ENCODE data around the gene ABCC1.
"Not testable (repeated sequence)": the region's sequence is repeated elsewhere in the genome, so short reads cannot be mapped to it uniquely, and the experiment has no call there.

The ABCC1 gene

DNA sequence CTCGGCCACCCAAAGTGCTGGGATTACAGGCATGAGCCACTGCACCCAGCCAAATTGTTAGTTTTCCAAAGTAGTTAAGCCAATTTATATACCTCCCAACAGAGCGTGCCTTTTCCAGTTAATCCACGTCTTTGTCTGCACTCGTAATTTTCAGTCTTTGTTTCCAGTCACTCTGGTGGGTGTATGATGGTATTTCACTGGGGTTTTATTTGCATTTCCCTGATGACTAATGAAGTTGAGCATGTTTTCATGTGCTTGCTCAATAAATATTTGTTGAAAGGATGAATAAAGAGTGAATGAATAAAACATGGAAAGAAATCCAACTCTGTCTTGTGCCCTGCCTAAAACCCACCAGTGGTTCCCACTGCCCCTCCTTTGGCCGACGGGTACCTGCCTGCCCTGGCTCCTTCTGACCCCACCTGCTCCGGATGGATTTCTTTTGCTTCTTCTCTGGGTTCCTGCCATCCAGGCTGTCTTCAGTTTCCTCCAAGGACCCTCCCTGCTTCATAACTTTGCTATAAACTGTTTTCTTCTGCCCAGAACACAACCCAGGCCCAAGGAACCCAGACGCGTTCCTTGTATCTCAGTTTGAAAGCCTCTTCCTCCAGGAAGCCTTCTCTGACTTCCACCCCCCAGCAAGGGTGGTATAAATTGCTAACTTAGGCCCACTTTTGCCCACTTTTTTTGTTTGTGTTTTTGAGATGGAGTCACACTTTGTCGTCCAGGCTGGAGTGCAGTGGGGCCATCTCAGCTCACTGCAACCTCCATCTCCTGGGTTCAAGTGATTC is 3.0 kb upstream of the ABCC1 start:
- DNase-seq, result no peak

DNA sequence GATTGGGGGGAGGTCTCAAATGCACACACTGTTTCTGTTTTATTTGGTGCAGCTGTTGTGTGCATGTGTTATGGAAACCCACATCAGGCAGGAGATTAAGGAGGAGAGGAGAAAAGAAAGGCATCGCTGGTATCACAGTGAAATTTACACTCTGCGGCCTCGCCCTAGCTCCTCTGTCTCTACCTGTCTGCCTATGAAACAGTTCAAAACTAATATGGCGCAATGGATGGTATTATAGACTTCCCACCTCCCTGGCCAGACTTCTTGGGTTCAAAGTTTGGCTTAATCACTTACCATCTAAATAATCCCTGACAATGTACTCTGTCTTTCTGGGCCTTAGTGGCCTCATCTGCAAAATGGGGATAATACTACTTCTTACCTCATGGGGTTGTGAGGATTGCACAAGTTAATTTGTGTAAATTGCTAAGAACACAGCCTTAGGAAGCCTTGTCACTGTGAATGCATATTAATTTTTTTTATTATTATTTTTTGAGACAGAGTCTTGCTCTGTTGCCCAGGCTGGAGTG is 1.4 kb upstream of the ABCC1 start:
- DNase-seq, result no peak

DNA sequence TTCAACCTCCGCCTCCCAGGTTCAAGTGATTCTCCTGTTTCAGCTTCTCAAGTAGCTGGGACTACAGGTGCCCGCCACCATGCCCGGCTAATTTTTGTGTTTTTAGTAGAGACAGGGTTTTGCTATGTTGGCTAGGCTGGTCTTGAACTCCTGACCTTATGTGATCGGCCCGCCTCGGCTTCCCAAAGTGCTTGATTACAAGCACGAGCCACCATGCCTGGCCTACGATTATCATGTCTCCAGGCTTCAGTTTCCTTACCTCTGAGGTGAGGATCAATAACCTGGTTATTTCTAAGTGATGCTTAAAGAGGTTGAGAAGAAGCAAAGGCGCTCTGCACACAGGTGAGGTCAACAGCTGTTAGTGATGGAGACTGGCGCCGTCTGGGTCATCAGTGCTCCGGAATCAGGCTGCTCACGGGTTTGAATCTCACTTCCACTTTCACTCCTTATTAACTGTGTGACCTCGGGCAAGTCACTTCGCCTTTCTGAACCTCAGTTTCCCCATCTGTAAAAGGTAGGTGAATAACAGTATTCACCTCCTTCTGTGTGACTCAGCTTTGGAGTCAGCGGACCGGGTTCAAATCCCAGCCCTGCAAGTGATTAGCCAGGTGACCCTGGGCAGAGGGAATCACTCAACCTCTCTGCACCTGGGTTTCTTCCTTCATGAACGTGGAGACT is 745 bp upstream of the ABCC1 start:
- no peak for DNase-seq

DNA sequence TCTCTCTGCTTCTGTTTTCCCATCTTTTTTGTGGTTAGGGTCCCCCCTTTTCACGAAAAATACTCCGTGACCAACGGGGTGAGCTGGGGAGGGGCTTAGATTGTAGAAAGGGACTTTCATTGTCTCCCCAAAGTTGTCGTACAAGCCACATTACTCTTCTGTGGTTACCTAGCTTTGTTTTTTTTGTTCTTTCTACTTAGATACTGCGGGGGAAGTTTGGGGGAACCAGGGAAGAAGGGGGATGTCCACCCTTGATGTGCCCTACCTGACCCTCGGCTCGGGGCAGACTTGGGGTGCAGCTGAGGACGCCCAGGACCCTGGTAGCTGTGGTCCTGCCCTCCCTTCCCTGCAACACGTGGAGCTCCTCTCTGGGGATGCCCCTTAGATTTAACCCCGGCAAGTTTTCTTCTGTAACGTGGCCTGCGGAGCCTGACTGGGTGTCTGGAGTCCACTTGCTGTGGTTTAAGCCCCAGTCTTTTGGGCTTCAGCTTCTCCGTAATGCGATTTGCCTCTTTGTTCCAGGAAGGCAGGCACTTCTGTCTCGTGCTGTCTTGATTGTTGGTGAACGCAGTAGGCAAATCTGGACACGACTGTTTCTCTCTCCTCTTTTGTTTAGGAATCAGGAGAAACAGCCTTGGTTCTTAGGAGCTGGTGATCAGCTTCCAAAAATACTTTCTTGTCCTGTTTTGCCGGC is 892 bp downstream of the ABCC1 start:
- DNase-seq, result no peak

DNA sequence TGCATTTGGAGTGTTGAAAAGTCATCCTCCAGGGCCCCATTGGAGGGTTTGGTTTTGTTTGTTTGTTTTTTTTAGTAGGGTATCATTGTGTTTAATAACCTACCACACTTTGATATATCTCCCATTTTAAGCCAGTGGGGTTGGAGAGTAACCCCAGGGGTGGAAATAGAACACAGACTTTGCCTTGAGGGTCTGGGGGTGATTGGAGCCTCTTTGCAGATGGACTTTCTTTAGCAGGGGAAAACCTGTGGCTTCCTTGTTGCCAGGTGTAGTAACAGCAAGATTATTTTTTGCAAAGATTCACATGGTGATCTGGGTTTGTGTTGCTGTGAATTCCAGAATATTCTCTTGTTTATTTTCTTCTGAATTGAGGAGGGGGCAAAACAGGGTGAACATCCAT is 1.5 kb downstream of the ABCC1 start:
- no peak for DNase-seq

DNA sequence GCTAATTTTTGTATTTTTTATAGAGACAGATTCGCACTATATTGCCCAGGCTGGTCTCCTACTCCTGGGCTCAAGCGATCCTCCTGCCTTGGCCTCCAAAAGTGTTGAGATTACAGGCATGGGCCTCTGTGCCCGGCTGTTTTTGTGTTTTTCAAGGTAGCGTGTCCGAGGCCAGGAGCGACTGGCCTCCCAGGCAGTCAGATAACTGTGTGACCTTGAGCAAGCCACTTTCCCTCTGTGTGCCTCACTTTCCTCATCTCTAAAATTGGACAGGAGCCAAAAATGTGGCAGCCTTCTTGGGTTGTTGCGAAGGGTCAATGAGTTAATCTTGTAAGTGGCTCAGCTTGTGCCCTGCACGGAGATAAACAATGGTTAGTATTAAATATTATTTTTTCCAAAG is 2.4 kb downstream of the ABCC1 start:
- DNase-seq, result no peak

DNA sequence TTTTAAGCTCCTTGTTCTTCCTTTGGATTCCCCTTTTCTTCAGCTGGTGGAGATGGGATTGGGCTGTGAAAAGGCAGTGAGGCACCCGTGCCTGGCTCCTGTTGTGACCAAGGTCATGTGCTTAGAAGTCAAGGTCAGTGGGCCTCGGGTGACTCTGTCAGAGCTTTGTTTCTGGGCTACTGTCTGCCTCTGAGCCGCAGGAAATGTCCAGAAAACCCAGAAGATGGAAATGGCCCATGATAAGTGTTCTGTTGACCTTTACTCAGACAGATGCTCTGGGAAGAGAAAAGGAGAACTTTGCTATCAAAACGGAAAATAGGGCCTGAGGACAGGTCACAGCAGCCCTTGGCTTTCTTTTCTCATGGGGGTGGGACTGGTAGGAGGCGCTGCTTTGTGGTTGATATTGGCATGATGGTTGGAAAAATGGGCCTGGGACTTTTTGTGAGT is 2.9 kb downstream of the ABCC1 start:
- DNase-seq, result no peak

DNA sequence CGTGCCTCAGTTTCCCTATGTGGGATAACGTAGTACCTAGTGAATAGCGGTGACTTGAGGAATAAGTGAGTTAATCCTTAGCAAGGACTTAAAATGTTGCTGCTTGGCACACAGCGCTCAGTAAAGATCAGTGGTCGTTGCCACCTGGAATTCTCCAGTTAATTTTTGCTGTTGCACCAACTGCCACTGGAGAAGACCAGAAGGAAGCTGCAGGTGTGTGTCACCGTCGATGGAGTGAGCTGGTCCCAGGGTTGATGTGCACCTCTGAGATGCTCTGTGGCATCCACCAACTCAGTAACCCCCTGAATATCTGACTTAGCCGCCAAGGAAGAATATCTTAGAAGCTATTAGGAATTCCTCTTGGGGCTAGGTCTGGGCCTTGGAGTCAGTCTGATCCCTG is 4.1 kb downstream of the ABCC1 start:
- no peak for DNase-seq

DNA sequence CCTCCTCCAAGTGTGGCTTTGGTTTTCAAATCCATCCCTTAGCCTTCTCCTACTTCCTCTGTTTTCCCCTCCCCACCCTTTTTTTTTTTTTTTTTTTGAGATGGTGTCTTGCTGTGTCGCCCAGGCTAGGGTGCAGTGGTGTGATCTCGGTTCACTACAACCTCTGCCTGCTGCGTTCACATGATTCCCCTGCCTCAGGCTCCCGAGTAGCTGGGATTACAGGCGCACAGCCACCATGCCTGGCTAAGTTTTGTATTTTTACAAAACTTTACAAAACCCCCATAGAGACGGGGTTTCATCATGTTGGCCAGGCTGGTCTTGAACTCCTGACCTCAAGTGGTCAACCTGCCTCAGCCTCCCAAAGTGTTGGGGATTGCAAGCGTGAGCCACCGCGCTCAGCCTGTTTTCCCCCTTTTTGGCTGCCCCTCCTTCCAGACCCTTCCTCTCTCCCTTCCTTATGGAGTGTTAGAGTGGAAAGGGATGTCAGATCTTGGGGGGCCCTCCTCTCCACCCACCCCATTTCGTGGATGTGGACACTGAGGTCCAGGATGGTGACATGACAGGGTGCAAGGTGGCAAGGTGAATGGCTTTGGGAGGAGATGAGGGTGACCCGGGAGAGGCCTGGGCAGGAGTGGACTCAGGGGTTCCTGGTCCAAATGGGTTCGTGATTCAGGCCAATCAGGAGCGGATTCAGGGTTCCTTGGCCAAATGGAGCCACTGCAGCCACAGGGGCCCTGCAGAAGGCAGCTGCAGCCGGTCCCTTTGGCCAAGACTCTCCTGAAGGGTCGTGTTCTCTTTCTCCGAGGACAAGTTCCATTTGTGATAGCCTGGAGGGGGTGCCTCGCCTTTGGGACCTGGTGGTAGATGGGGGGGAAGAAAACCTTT is 4.8 kb downstream of the ABCC1 start:
- DNase-seq, result no peak

DNA sequence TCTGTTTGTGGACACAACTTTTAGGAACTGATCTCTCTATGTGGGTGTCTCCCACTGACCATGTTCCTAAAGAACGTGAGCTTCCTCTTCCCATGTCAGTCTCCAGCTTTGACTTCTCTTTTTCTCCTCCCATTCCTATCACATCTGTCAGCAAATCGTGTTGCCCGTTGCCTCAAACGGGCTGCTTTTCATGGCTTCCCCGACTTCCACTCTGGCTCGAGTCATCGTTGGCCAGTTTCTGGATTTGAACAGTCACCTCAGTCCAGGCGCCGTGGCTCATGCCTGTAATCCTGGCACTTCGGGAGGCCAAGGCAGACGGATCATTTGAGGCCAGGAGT is 5.4 kb downstream of the ABCC1 start:
- DNase-seq, result no peak

DNA sequence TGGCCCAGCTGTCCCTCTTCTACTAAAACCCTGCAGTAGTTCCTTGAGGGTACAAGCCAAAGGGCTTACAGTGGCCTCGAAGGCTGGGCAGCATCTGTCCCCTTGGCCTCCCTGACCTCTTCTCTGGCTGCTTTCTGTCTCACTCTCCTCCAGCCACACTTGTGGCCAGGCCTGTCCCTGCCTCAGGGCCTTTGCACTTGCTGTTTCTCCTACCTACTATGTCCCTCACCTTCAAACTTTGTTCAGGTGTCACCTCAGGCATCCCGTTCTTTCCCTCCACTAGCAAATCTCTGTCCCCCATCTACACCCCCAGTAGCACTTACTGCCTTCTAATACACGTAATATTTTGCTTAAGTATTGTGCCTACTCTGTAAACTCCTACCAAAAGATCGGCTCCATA is 6.0 kb downstream of the ABCC1 start:
- DNase-seq, result no peak

DNA sequence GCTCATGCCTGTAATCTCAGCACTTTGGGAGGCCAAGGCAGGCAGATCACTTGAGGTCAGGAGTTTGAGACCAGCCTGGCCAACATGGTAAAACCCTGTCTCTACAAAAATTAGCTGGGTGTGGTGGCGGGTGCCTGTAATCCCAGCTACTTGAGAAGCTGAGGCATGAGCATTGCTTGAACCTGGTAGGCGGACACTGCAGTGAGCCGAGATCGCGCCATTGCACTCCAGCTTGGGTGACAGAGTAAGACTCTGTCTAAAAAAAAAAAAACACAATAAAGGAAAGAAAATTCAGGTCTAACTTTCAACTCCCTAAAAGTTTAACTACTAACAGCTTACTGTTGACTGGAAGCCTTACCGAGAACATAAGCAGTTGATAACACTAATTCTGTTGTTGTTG is 6.7 kb downstream of the ABCC1 start:
- not testable (repeated sequence) for DNase-seq

DNA sequence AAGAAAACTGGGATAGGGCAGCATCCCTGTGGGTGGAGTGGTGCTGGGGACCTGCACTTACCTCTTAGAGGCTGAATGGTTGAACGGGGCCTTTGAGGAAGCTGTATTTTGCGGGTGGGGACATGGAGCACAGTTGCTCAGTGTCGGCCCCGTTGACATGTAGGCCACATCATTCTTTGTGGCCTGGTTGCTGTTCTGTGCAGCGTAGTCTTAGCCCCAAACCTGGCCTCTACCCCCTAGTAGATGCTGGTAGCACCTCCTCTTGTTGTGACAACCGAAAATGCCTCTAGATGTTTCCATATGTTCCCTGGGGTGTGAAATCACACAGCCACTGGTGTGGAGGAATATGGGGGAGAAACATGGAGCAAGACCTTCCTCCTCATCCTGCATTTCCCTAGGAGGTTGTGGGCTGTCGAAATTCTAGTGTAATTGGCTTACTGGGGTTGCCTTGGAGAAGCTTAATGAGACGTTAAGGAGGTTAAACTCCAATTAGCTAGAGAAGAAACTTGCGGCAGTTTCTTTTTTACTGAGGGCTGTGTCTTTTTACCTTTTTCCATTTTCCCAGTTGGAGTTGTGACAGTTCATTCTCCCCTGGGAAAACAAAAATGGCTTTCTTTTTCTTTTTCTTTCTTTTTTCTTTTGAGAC is 9.4 kb downstream of the ABCC1 start:
- DNase-seq, result no peak

DNA sequence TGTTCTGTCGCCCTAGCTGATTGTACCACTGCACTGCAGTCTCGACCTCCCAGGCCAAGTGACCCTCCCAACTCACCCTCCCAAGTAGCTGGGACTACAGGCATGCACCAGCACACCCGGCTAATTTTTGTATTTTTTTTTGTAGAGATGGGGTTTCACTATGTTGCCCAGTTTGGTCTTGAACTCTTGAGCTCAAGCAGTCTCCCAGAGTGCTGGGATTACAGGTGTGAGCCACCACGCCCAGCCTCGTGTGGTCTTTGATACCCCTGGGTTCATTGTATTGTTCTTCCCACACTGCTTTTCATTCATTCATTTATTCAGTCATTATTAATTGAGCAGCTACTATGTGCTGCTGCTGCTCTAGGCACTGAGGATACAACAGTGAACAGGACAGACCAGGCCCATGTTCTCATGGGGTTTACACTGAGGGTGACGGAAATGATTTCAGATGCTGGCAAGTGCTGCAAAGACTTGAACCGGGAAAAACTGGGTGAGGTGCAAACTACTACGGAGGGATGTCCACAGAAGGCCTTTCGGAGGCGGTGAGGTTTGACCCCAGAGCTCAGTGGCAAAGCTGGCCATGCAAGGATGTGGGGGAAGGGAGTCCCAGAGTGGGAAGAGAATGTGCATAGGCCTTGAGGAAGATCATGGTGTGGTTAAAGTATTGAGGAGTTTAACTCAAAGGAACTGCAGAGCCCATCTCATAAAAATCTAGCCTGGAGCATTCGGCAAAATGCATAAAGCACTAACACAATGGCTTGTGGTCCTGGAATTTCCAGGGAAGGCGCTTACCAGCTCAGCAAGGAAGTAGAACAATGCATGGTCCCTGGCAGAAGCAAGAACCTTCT is 10.9 kb downstream of the ABCC1 start:
- DNase-seq, result no peak

DNA sequence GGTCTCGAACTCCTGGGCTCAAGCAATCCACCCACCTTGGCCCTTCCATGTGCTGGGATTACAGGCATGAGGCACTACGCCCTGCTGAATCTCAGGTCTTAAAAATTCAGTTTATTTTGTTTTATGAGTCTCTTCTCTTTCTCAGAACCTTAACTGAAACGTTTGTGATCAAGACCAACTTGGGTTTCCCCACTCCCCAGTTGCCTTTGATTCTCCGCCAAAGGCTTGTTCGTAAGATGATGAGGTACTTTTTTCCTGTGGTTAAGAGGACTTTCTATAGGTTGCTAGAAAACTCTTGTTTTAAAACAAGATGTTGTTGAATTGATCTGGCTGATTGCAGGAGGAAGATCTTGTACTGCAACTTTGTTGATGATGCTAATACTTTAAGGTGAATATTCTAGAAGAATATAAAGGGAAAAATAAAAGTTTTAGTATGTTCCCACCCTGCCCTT is 11.7 kb downstream of the ABCC1 start:
- DNase-seq, result no peak

DNA sequence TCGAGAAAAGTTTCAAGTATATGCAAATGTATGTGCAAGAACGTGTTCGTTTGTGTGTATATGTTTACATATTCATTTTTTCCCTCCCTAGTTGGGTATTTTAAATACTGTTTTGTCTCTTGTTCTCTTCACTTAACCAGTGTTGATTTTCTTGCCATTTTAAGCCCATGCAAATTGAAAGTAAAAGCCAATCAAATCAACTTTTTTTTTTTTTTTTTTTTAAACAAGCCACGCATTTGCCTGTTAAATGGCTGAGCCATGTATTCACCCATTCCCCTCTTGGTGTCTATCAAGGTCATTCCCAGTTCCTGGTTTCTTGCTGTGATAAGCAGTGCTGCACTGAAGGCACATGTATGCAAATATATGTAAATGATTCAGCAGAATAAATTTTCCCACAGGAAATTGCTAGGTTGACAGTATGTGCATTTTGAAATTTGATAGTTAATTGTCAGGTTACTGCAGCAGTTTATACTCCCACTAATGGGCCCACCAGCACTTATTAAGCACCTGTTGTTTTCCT is 12.2 kb downstream of the ABCC1 start:
- DNase-seq, result no peak

DNA sequence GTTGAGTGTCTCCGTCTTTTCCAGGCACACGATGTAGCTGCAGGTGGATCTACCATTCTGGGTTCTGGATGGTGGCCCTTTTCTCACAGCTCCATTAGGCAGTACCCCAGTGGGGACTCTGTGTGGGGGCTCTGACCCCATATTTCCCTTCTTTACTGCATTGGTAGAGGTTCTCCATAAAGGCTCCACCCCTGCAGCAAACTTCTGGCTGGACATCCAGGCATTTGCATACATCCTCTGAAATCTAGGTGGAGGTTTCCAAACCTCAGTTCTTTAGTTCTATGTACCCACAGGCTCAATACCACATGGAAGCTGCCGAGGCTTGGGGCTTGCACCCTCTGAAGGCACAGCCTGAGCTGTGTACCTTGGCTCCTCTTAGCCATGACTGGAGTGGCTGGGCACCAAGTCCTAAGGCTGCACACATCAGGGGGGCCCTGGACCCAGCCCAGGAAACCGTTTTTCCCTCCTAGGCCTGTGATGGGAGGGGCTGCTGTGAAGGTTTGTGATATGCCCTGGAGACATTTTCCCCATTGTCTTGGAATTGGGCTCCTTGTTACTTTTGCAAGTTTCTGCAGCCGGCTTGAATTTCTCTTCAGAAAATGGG is 14.0 kb downstream of the ABCC1 start:
- no peak for DNase-seq

DNA sequence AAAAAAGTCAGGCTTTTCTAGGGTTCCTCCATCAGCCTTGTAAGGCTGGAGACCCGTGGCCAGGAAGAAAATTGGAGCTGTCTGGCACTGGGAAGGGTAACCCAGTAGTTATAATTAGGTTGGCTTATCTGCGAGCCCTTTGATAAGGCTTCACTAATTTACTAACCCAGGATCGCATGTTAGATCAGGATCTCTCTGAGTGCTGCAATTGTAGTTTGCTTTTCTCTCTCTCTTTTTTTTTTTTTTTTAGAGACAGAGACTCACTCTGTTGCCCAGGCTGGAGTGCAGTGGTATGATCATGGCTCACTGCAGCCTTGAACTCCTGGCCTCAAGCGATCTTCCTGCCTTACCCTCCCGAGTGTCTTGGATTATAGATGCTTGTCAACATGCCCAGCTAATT is 17.0 kb downstream of the ABCC1 start:
- DNase-seq, result no peak

DNA sequence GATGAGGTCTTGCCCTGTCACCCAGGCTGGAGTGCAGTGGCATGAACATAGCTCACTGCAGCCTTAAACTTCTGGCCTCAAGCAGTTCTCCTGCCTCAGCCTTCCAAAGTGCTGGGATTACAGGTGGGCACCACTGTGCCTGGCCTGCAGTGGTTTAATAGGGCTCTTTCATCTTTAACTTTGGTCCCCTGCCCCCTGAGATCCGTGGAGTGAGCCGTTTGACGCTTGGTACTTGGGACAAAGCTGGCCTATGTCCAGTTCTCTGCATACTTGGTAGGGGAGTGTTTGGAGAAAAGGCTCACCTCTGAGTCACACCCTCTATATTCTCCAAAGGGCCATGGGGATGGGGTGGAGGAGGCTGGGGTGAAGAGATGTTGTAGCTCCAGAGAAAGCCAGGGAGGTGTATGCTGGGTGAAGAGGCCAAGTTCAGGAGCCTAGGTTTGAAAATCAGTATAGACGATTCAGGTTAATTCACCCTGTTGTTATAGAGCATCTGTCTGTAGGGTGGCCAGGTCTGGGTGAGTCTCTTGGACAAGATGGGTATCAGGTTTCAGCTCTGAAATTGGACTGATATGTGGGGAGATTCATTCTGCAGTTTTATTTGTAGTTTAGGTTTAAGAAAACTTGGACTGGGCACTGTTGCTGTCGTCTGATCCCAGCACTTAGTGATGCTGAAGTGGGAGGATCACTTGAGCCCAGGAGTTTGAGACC is 17.6 kb downstream of the ABCC1 start:
- no peak for DNase-seq

All from NCI-H748 treated with DMSO at 0.1 percent for 48 hours (cell line).